HUDEP-2 (cell line): ENCODE data around the gene PHC2.

Experiments used
- DNase-seq, 76 experiments: peaks; one replicate each; lab custom pipeline; 2025; ENCODE audit not compliant: unreplicated experiment in 76 of 76; lab: John Stamatoyannopoulos, UW

PHC2 gene

GRCh38 chr1:33430692-33431593 is at the start of gene PHC2:
Gene PHC2 (minus strand): TSS chr1:33431095. CDS start chr1:33375539, 55,556 bp downstream.
- peak in 70 of 76 experiments; percentile 2 to 86 (median 68) for DNase-seq

GRCh38 chr1:33477451-33477850 is 46.6 kb upstream of the PHC2 start:
- no peak for DNase-seq

- DNase-seq: no peak
These were observed 43.0 kb upstream of the PHC2 start for GRCh38 chr1:33473900-33474299.

- peak in 75 of 76 experiments; percentile 33 to 98 (median 94) for DNase-seq
These were observed 41.5 kb upstream of the PHC2 start, which contains the start of gene ZSCAN20 for GRCh38 chr1:33472269-33472980. Gene ZSCAN20 (plus strand): TSS chr1:33472645. CDS start chr1:33479289, 6,644 bp downstream.

GRCh38 chr1:33471416-33471815 is 40.5 kb upstream of the PHC2 start:
- no peak for DNase-seq

- peak in 53 of 76 experiments; percentile 5 to 60 (median 25) for DNase-seq
These were observed 39.7 kb upstream of the PHC2 start for GRCh38 chr1:33470495-33471012.

GRCh38 chr1:33469691-33470090 is 38.8 kb upstream of the PHC2 start:
- DNase-seq: no peak

- DNase-seq: no peak
These were observed 38.1 kb upstream of the PHC2 start for GRCh38 chr1:33468967-33469366.

GRCh38 chr1:33468531-33468930 is 37.6 kb upstream of the PHC2 start:
- DNase-seq: no peak

- no peak for DNase-seq
These were observed 37.1 kb upstream of the PHC2 start for GRCh38 chr1:33468011-33468410.

- no peak for DNase-seq
These were observed 35.3 kb upstream of the PHC2 start for GRCh38 chr1:33466159-33466558.

- DNase-seq: no peak
These were observed 34.4 kb upstream of the PHC2 start for GRCh38 chr1:33465316-33465715.

GRCh38 chr1:33464552-33464951 is 33.7 kb upstream of the PHC2 start:
- DNase-seq: no peak

GRCh38 chr1:33462405-33463164 is 31.7 kb upstream of the PHC2 start:
- DNase-seq: no peak

- DNase-seq: no peak
These were observed 30.2 kb upstream of the PHC2 start for GRCh38 chr1:33460947-33461629.

GRCh38 chr1:33460144-33460543 is 29.2 kb upstream of the PHC2 start:
- no peak for DNase-seq

- no peak for DNase-seq
These were observed 28.8 kb upstream of the PHC2 start for GRCh38 chr1:33459691-33460090.

GRCh38 chr1:33456502-33456886 is 25.6 kb upstream of the PHC2 start:
- no peak for DNase-seq

- DNase-seq: peak in 30 of 76 experiments; percentile 1 to 36 (median 11)
These were observed 24.9 kb upstream of the PHC2 start for GRCh38 chr1:33455539-33456501.
